NCI-H1930 (cell line): ENCODE data around the gene RESF1.

Experiments used
- DNase-seq, 2 experiments: peaks; one replicate each; lab custom pipeline; 2025; lab: John Stamatoyannopoulos, UW

RESF1 gene

GRCh38 chr12:31958569-31959160, 550 bp upstream of the RESF1 start:
- no peak for DNase-seq

GRCh38 chr12:31959701-31960391, 631 bp downstream of the RESF1 start:
- DNase-seq = peak; percentile 45 to 71

GRCh38 chr12:31961137-31961536, 1.9 kb downstream of the RESF1 start:
- DNase-seq = no peak

GRCh38 chr12:31962076-31962475, 2.9 kb downstream of the RESF1 start:
- no peak for DNase-seq

GRCh38 chr12:31964280-31964679, 5.1 kb downstream of the RESF1 start:
- no peak for DNase-seq

- no peak for DNase-seq
Measured at GRCh38 chr12:31965090-31965489, 5.9 kb downstream of the RESF1 start.

GRCh38 chr12:31966558-31967205, 7.5 kb downstream of the RESF1 start:
- no peak for DNase-seq

GRCh38 chr12:31967539-31967938, 8.3 kb downstream of the RESF1 start:
- no peak for DNase-seq

- no peak for DNase-seq
Measured at GRCh38 chr12:31970199-31970598, 11.0 kb downstream of the RESF1 start.

- no peak for DNase-seq
Measured at GRCh38 chr12:31973818-31974217, 14.6 kb downstream of the RESF1 start.

GRCh38 chr12:31974673-31975072, 15.5 kb downstream of the RESF1 start:
- DNase-seq = no peak

- no peak for DNase-seq
Measured at GRCh38 chr12:31984806-31985591, 25.8 kb downstream of the RESF1 start.

- DNase-seq = no peak
Measured at GRCh38 chr12:31985832-31986231, 26.6 kb downstream of the RESF1 start.

GRCh38 chr12:31989571-31990362, 30.6 kb downstream of the RESF1 start:
- DNase-seq = no peak

- DNase-seq = no peak
Measured at GRCh38 chr12:31991146-31991545, 31.9 kb downstream of the RESF1 start.

- DNase-seq = no peak
Measured at GRCh38 chr12:31991815-31992214, 32.6 kb downstream of the RESF1 start.

GRCh38 chr12:31999692-32000091, 40.5 kb downstream of the RESF1 start:
- DNase-seq = no peak

GRCh38 chr12:32000373-32001005, 41.3 kb downstream of the RESF1 start:
- DNase-seq = no peak

- no peak for DNase-seq
Measured at GRCh38 chr12:32002848-32003493, 43.8 kb downstream of the RESF1 start.

- no peak for DNase-seq
Measured at GRCh38 chr12:32003654-32004053, 44.4 kb downstream of the RESF1 start.
